ENCODE results near the gene CDK8.
"Not testable (repeated sequence)": the region's sequence is repeated elsewhere in the genome, so short reads cannot be mapped to it uniquely, and the experiment has no call there.

Gene CDK8

GRCh38 chr13:26253787-26254582 is at the start of gene CDK8:
TSS of gene CDK8 (plus strand) at chr13:26254129. CDS start at chr13:26254642, 513 bp downstream.
- peak; percentile 96 for DNase-seq

GRCh38 chr13:26208287-26208686 is 45.6 kb upstream of the CDK8 start:
- no peak for DNase-seq

- DNase-seq: no peak
These were observed 40.6 kb upstream of the CDK8 start for GRCh38 chr13:26213345-26213744.

GRCh38 chr13:26213982-26214381 is 39.9 kb upstream of the CDK8 start:
- no peak for DNase-seq

GRCh38 chr13:26216042-26216441 is 37.9 kb upstream of the CDK8 start:
- no peak for DNase-seq

GRCh38 chr13:26219726-26220125 is 34.2 kb upstream of the CDK8 start:
- DNase-seq: no peak

GRCh38 chr13:26220575-26220974 is 33.4 kb upstream of the CDK8 start:
- no peak for DNase-seq

GRCh38 chr13:26221399-26221720 is 32.6 kb upstream of the CDK8 start:
- no peak for DNase-seq

- DNase-seq: peak; percentile 97
These were observed 32.0 kb upstream of the CDK8 start, which contains the start of gene RNF6 for GRCh38 chr13:26221721-26222519. TSS of gene RNF6 (minus strand) at chr13:26222314. CDS start at chr13:26219649, 2,665 bp downstream.

GRCh38 chr13:26222520-26223046 is 31.3 kb upstream of the CDK8 start:
- no peak for DNase-seq

GRCh38 chr13:26225896-26226617 is 27.9 kb upstream of the CDK8 start:
- DNase-seq: no peak

GRCh38 chr13:26227166-26227971 is 26.6 kb upstream of the CDK8 start:
- no peak for DNase-seq

- DNase-seq: no peak
These were observed 25.8 kb upstream of the CDK8 start for GRCh38 chr13:26228096-26228495.

GRCh38 chr13:26229080-26229615 is 24.8 kb upstream of the CDK8 start:
- no peak for DNase-seq

- DNase-seq: no peak
These were observed 23.2 kb upstream of the CDK8 start for GRCh38 chr13:26230703-26231102.

GRCh38 chr13:26236296-26236695 is 17.6 kb upstream of the CDK8 start:
- no peak for DNase-seq

GRCh38 chr13:26246154-26246553 is 7.8 kb upstream of the CDK8 start:
- no peak for DNase-seq

- DNase-seq: no peak
These were observed 6.9 kb upstream of the CDK8 start for GRCh38 chr13:26247011-26247410.

GRCh38 chr13:26247608-26248007 is 6.3 kb upstream of the CDK8 start:
- no peak for DNase-seq

- no peak for DNase-seq
These were observed 4.4 kb upstream of the CDK8 start for GRCh38 chr13:26249551-26249950.

- not testable (repeated sequence) for DNase-seq
These were observed 1.9 kb upstream of the CDK8 start for GRCh38 chr13:26252006-26252405.

- no peak for DNase-seq
These were observed 605 bp upstream of the CDK8 start for GRCh38 chr13:26253262-26253786.

Data from activated CD8-positive, alpha-beta memory T cell treated with anti-CD3 and anti-CD28 coated beads for 24 hours (primary cell).